HepG2 (cell line): ENCODE measurements around the gene GRIN3B. TPM values are rescaled to one million over a fixed set of nuclear protein-coding genes. Genes with fewer than 3 reads are reported as not detected.

Source experiments
- CBX2 ChIP-seq, 2 experiments: fragments of 200-600 bp in 1 of 2; sonication (generic); formaldehyde crosslinking in 1 of 2; IDR thresholded peaks; 2 replicates each; pipeline versions ENCODE4 v1.7.0 to v1.8.1; 2018 to 2022; ENCODE audit warnings: low read depth in 2 of 2, low read length in 1 of 2, mild to moderate bottlenecking in 1 of 2, missing genetic modification reagents in 1 of 2
- GFI1 ChIP-seq: sonication (generic); formaldehyde crosslinking; IDR thresholded peaks from 2 replicates; pipeline ENCODE4 v1.5.0; 2020; ENCODE audit warnings: missing genetic modification reagents, mild to moderate bottlenecking, borderline replicate concordance
- HDAC6 ChIP-seq: fragments of 200-600 bp; sonication (generic); IDR thresholded peaks from 2 replicates; pipeline ENCODE4 v1.7.0; 2017; ENCODE audit warnings: mild to moderate bottlenecking, antibody characterized with exemption, low read length, low read depth
- POLR2A ChIP-seq, 2 experiments: IDR thresholded peaks; 2 replicates each; pipeline ENCODE4 v1.6.1; 2011; ENCODE audit warnings: low read depth in 2 of 2, low read length in 2 of 2, mild to moderate bottlenecking in 1 of 2, moderate library complexity in 1 of 2; ENCODE audit not compliant: insufficient read depth in 1 of 2
- PTBP1 ChIP-seq: fragments of 200-400 bp; formaldehyde crosslinking; IDR thresholded peaks from 2 replicates; pipeline ENCODE4 v1.6.1; 2018; ENCODE audit warnings: low read length, low read depth; ENCODE audit not compliant: poor library complexity, severe bottlenecking
- SRSF4 ChIP-seq: fragments of 200-400 bp; formaldehyde crosslinking; IDR thresholded peaks from one replicate; pipeline ENCODE4 v1.6.1; 2018; ENCODE audit warnings: mild to moderate bottlenecking, low read depth, low read length, moderate library complexity; ENCODE audit not compliant: poor library complexity, severe bottlenecking
- TEAD3 ChIP-seq: optimal IDR thresholded peaks from 2 replicates; pipeline ENCODE3; 2016; ENCODE audit warnings: borderline replicate concordance
- TRIM24 ChIP-seq: sonication (generic); formaldehyde crosslinking; IDR thresholded peaks from 2 replicates; pipeline ENCODE4 v1.8.0; 2022; ENCODE audit warnings: mild to moderate bottlenecking, missing genetic modification reagents
- YEATS4 ChIP-seq: sonication (generic); formaldehyde crosslinking; IDR thresholded peaks from 2 replicates; pipeline ENCODE4 v1.4.0; 2020; ENCODE audit warnings: missing genetic modification reagents, borderline replicate concordance
- ZNF30 ChIP-seq: sonication (generic); formaldehyde crosslinking; IDR thresholded peaks from 2 replicates; pipeline ENCODE4 v1.5.0; 2020; ENCODE audit warnings: mild to moderate bottlenecking, missing genetic modification reagents
- ZNF33A ChIP-seq: sonication (generic); formaldehyde crosslinking; IDR thresholded peaks from 2 replicates; pipeline ENCODE4 v1.5.1; 2020; ENCODE audit warnings: missing genetic modification reagents, mild to moderate bottlenecking, moderate library complexity, borderline replicate concordance
- ZNF768 ChIP-seq: sonication (generic); formaldehyde crosslinking; IDR thresholded peaks from 2 replicates; pipeline ENCODE4 v1.4.0; 2020; ENCODE audit warnings: missing genetic modification reagents
- ZNF790 ChIP-seq: sonication (generic); formaldehyde crosslinking; IDR thresholded peaks from 2 replicates; pipeline ENCODE4 v1.8.0; 2022; ENCODE audit warnings: missing genetic modification reagents, mild to moderate bottlenecking, borderline replicate concordance
- polyA plus RNA-seq, 8 experiments: library from polyadenylated mRNA; depleted of rRNA in 3 of 8; stranded (reverse) in 7 of 8; unstranded in 1 of 8; fragments of >200 nt; fragmentation: Illumina TruSeq in 4 of 8; extraction: Trizol in 4 of 8; gene quantifications; 2 replicates each; pipeline versions ENCODE4 v1.2.1 to v1.2.3, GENCODE V29; 2011 to 2016; ENCODE audit warnings: low read depth in 4 of 8, missing spikeins in 1 of 8, mixed read lengths in 1 of 8; ENCODE audit not compliant: insufficient read depth in 1 of 8
- total RNA-seq, 5 experiments: library from RNA; depleted of rRNA; stranded (reverse); fragments of >200 nt; fragmentation: Illumina TruSeq; extraction: Trizol; gene quantifications; 2 replicates each; pipeline ENCODE4 v1.2.3, GENCODE V29; 2016; ENCODE audit warnings: low read depth in 1 of 5
- TF ChIP-seq, protein P1 (sequence below): sonication (generic); formaldehyde crosslinking; IDR thresholded peaks from 2 replicates; pipeline ENCODE4 v1.4.0; 2020; ENCODE audit warnings: mild to moderate bottlenecking, missing genetic modification reagents
- TF ChIP-seq, protein P2 (sequence below): sonication (generic); formaldehyde crosslinking; IDR thresholded peaks from 2 replicates; pipeline ENCODE4 v1.5.1; 2020; ENCODE audit warnings: mild to moderate bottlenecking, missing genetic modification reagents, borderline replicate concordance
- TF ChIP-seq, protein P3 (sequence below): sonication (generic); formaldehyde crosslinking; IDR thresholded peaks from 2 replicates; pipeline ENCODE4 v1.5.1; 2020; ENCODE audit warnings: missing genetic modification reagents, mild to moderate bottlenecking, borderline replicate concordance

GRIN3B gene
- total and polyA plus RNA-seq, 2 of the 13 experiments (the other 11 are each of a cell fraction or from before 2014, with no cell fraction given), result 0.07 to 0.20 TPM

DNA sequence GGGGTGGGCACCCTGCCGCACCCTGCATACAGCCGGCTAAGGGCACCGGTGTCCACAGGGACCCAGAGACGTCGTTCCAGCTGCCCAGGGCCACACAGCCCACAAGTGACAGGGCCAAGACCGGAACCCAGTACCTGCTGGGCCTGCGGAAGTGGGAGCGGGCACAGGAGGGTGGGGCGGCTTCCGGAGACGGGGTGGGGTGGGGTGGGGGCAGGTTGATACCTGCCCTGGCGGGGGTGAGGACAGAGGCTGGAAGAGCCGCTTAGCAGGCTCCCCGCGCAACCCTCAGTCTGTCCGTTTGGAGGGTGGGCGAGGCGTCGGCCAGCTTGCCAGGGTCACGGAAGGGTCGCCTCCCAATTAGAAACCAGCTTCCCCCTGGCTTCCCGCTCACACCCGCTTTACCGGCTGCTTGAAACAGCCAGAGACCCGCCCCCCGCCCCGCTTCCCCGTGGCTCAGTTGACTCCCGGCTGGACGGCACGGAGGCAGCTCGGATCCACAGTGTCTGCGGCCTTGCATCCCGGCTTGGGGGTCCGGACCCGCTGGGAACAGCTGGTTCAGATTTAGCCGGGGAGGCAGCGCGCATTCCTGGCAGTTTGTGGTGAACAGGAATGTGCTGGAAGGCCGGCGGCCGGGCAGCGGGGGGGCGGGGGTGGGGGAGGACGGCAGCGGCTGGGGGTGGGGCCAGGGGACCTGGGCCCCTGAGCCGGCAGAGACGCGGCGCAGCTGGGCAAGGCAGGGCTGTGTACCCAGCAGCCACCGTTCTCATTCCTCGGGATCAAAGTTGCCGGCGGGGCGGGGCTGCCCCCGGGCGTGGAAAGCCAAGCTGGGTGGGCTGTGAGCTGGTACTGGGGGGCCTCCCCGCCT lies 28.1 kb downstream of the GRIN3B start (continued):
- TF ChIP-seq, protein P1, sequence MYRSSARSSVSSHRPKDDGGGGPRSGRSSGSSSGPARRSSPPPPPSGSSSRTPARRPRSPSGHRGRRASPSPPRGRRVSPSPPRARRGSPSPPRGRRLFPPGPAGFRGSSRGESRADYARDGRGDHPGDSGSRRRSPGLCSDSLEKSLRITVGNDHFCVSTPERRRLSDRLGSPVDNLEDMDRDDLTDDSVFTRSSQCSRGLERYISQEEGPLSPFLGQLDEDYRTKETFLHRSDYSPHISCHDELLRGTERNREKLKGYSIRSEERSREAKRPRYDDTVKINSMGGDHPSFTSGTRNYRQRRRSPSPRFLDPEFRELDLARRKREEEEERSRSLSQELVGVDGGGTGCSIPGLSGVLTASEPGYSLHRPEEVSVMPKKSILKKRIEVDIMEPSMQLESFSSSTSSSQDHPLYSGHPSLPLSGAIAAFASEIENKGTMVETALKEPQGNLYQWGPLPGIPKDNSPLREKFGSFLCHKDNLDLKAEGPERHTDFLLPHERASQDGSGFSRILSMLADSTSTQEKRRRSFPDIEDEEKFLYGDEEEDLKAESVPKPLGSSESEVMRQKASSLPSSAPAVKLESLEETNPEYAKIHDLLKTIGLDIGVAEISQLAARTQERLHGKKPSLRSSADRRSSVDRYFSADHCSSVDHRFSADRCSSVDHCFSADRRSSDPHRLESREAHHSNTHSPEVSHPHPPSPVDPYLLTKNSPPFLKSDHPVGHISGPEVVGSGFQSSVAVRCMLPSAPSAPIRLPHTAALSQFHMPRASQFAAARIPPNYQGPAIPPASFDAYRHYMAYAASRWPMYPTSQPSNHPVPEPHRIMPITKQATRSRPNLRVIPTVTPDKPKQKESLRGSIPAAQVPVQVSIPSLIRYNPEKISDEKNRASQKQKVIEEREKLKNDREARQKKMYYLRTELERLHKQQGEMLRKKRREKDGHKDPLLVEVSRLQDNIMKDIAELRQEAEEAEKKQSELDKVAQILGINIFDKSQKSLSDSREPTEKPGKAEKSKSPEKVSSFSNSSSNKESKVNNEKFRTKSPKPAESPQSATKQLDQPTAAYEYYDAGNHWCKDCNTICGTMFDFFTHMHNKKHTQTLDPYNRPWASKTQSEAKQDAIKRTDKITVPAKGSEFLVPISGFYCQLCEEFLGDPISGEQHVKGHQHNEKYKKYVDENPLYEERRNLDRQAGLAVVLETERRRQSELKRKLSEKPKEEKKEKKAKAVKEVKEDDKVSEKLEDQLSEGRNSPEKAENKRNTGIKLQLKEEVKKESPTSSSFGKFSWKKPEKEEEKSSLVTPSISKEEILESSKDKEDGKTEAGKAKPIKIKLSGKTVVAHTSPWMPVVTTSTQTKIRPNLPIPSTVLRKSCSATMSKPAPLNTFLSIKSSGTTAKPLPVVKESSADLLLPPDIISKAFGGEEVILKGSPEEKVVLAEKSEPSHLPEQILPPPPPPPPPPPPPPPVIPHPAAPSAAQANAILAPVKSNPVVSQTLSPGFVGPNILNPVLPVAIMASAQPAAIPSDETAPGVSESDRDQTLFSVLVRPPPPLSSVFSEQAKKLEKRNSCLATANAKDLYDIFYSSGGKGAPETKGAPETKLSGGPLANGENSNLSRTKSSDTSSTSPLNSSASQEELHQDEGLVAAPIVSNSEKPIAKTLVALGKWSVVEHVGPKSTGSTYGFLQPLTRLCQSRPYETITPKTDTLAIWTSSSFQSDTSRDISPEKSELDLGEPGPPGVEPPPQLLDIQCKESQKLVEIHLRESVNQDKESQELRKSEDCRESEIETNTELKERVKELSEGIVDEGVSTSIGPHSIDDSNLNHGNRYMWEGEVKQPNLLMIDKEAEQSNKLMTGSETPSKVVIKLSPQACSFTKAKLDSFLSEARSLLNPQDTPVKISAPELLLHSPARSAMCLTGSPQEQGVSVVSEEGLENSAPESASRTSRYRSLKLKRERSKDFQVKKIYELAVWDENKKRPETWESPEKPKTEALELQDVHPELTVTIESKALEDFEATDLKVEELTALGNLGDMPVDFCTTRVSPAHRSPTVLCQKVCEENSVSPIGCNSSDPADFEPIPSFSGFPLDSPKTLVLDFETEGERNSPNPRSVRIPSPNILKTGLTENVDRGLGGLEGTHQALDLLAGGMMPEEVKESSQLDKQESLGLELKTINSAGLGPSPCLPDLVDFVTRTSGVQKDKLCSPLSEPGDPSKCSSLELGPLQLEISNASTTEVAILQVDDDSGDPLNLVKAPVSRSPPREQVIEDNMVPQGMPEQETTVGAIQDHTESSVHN, result no peak
- TF ChIP-seq, protein P2, sequence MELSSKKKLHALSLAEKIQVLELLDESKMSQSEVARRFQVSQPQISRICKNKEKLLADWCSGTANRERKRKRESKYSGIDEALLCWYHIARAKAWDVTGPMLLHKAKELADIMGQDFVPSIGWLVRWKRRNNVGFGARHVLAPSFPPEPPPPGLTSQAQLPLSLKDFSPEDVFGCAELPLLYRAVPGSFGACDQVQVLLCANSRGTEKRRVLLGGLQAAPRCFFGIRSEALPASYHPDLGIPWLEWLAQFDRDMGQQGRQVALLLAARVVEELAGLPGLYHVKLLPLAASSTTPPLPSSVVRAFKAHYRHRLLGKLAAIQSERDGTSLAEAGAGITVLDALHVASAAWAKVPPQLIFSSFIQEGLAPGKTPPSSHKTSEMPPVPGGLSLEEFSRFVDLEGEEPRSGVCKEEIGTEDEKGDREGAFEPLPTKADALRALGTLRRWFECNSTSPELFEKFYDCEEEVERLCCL (CRISPR knock-in tag), result no peak
- TF ChIP-seq CBX2 (IDR thresholded peaks at IDR 0.05; ENCODE audit: low read depth, low read length) (no peak), CBX2 (CRISPR knock-in tag; IDR thresholded peaks at IDR 0.05; ENCODE audit: low read depth) (no peak), POLR2A (IDR thresholded peaks at IDR 0.05; ENCODE audit: insufficient read depth in 1 of 2, low read depth in 2 of 2, low read length in 2 of 2) (peak; percentile 3 to 50; a peak in 2 of 4 replicates), TEAD3 (CRISPR knock-in tag) (peak; percentile 92), ZNF30 (CRISPR knock-in tag) (no peak), TRIM24 (no peak), PTBP1 (peak; percentile 23), ZNF768 (CRISPR knock-in tag) (peak; percentile 96), ZNF790 (CRISPR knock-in tag) (no peak), HDAC6 (no peak), GFI1 (no peak), YEATS4 (CRISPR knock-in tag) (peak; percentile 23; the same call in 1 of the 2 replicates), SRSF4 (no peak), ZNF33A (CRISPR knock-in tag) (no peak)
- TF ChIP-seq, protein P3, sequence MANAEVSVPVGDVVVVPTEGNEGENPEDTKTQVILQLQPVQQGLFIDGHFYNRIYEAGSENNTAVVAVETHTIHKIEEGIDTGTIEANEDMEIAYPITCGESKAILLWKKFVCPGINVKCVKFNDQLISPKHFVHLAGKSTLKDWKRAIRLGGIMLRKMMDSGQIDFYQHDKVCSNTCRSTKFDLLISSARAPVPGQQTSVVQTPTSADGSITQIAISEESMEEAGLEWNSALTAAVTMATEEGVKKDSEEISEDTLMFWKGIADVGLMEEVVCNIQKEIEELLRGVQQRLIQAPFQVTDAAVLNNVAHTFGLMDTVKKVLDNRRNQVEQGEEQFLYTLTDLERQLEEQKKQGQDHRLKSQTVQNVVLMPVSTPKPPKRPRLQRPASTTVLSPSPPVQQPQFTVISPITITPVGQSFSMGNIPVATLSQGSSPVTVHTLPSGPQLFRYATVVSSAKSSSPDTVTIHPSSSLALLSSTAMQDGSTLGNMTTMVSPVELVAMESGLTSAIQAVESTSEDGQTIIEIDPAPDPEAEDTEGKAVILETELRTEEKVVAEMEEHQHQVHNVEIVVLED, result no peak; the same call in 1 of the 2 replicates
